HG02623 (cell line): ENCODE data around the gene C10orf90.

Experiments used
- ATAC-seq: cut with Tn5 transposase; IDR thresholded peaks from one replicate; pipeline ENCODE4 v1.9.1; 2021; ENCODE audit warnings: moderate library complexity; ENCODE audit not compliant: unreplicated experiment

Gene C10orf90

DNA sequence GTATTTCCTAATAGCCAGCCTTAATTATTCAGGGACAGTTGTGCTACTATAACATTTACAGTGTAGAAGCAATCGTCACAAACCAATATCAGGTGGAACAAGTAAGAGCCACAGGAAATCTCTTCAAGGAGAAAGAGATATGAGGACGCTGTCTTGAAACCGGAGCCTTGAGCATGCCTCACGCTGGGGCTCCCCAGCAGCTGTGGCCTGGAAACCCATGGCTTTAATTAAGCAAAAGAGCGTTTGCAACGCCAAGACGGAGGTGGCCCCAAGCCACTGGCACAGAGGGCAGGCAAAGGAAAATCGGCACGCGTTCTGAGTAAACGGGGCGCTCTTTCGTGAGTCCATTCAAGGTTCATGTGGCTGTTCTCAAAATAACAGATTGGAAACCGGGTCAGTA lies 84.4 kb downstream of the C10orf90 start:
- no peak for ATAC-seq

DNA sequence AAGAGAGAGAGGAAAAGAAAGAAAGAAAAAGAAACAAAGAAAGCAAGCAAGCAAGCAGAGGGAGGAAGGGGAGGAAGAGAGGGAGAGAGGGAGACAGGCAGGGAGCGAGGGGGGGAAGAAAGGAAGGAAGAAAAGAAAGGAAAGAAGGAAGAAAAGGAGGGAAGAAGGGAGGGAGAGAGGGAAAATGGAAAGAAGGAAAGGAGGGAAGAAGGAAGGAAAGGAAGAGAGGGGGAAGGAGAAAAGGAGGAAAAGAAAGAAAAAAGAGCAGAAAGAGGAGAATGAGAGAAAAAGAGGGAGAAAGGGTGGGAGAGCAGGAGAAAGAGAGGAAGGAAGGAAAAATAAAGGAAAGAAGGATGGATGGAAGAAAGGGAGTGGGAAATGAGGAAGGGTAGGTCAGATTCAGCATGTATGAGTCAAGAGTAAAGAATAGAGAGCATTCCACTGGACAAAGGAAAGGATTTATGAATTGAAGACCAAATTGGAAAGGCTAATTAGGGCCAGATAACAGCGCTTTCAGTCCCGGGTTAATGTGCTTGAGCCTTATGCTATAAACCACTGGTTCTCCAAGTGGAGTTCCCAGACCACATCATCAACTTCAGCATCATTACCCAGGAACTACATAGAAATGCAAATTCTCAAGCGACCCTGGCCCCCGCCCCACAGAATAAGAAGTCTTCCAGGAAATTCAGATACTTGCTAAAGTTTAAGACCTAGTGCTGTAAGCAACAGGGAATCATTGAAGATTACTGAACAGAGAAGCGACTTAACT lies 85.1 kb downstream of the C10orf90 start:
- no peak for ATAC-seq

DNA sequence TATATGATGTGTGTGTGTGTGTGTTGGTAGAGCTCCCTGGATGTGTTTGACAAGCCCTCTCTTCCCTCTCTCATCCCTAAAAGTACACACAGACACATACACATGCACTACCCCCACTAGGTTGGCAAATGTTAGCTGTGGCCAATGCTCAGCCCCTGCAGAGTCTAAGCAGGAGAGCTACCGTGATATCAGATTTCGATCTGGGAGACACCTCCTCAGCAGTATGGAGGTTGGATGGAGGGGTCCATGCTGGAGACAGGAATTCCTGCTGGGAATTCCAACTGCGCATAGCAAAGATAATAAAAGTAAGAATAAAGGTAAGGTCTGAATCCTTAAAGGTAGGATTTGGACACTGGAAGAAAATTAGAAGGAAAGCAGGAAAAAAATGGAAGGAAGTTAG lies 85.7 kb downstream of the C10orf90 start:
- no peak for ATAC-seq

DNA sequence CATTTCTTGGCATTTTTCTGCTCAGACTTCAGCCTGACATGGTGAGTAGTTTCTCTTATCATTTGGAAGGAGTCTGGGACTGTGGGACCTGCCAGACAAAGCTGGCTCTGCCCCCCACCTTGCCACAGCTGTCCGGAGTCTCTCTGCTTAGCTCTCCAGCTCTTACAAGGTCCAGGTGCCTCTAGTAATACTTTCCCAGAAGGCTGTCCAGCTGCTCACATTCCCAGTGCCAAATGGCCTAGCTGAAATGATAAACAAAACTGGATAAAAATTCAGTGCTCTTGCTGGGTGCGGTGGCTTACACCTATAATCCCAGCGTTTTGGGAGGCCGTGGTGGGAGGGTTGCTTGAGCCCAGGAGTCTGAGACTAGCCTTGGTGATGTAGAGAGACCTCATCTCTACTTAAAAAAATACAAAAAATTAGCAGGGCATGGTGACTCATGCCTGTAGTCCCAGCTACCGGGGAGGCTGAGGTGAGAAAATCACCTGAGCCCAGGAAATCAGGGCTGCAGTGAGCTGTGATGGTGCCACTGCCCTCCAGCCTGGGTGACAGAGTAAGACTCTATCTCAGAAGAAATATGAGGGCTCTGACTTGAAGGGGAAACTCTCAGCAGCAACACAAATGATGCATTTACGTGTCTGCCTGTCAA lies 86.8 kb downstream of the C10orf90 start:
- ATAC-seq, result no peak

DNA sequence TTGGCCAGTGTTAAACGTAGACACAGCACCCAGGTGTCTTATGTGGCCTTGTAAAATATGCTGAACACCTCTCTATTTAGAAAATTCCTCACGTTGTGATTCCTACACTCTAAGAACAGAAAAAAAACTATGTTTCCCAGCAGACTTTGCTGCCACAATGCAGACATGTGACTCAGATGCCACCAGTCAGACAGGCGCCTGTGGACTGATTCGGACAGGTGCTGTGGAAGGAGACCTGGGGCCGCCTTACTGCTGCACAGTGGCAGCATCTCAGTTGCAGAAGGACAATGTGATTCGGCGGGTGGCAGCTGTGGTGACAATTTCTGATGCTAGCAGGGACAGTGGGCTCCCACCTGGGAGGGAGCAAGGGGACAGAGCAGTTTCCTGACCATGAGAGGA lies 88.8 kb downstream of the C10orf90 start:
- ATAC-seq, result no peak

DNA sequence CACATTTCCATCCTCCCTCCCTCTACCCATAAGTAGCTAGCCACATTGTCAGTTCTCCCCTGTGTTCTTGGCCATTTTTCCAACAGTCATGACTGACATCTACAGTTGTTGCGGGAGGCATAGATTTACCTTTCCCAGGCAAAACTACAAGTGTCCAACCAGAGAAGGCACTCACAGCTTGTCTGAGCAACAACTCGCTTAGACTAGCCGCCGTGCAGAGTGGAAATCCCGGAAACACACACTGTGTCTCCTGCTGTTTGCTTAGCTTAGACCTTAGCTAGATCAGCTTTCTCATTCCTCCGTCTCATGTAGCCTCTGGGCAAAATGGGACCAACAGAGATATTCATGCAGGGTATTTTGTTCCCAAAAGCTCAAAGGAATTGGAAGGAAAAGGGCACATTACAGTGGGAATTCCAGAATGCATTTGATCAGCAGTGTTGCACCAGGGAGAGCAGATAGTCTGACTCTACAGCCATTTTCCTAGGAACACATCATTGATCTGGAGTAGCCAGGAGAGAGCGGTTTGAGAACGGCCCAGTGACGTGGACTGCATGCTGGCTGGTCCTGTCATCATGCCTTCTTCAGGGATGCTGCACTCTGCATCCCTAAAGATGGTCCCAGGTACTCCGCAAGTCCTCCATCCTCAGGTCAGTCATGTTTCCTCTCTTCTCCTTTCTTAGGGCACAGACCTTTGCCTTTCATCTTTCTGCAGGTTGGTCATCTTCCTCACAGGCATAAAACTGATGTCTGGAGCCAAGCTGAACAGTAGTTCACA lies 89.4 kb downstream of the C10orf90 start:
- no peak for ATAC-seq

DNA sequence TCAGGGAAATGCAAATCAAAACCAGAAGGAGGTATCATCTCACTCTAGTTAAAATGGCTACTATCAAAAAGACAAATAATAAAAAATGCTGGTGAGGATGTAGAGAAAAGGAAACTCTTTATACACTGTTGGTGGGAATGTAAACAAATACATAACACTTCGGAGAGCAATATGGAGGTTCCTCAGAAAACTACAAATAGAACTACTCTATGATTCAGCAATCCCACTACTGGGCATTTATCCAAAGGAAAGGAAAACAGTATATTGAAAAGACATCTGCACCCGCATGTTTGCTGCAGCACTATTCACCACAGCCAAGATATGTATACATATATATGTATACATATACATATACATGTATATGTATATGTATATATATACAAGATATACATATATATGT lies 94.2 kb downstream of the C10orf90 start:
- ATAC-seq, result no peak

DNA sequence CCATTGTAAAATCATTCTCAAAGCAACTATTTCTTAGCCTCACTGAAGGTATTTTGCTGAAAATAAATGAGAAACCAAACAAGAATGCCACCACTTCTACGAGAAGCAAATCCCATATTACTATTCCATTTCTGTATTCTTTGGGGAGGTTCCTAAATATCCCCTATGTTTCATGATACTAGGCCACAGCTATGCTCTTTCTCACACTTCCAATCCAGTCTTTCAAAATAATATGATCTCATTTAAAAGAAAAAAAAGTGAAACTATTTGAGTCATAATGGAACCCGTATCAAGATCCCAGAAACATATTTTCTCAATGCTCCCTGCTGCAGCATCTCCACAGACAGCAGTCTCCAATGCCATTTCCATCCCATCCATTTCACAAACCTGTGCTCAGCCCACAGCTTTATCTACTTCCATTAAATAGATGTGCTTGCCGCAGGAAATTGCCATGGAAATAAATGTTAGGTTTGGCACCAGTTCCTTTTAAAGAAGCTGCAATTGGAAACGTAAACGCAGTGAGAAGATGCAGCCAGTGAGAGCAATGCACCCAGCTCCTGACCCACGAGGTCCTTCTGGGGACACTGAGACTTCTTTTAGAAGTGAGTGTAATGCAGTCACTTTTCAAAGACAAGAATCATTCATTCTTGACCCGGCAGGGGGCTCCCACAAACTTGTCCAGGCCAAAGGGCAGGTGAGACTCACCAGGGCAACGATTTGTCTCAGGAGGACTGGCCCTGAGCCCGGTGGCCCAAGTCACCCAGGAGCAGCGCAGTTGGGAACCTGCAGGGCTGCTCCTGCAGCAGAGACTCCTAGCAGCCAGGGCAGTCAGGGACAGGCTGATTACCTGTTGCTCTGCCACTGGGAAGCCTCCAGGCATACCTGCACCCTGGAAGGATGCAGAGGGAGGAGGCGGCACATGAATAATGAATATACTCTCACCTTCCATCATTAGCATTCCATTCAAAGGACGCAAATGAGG lies 99.6 kb downstream of the C10orf90 start:
- no peak for ATAC-seq

DNA sequence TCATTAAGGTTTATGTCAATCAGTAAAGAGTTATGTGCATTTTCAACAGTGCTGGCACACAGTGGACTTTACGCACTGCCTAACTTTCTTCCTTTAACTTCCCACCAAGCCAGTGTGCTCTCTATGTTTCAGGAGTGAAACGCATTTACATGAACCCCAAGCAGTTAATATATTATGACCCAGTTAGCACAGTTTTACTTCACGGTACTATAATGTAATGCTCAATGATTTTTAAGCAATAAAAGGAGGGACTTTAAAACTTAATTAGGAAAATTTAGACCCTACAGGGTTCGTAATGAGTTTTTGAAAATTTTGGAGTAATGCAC lies 100.3 kb downstream of the C10orf90 start:
- ATAC-seq, result no peak

DNA sequence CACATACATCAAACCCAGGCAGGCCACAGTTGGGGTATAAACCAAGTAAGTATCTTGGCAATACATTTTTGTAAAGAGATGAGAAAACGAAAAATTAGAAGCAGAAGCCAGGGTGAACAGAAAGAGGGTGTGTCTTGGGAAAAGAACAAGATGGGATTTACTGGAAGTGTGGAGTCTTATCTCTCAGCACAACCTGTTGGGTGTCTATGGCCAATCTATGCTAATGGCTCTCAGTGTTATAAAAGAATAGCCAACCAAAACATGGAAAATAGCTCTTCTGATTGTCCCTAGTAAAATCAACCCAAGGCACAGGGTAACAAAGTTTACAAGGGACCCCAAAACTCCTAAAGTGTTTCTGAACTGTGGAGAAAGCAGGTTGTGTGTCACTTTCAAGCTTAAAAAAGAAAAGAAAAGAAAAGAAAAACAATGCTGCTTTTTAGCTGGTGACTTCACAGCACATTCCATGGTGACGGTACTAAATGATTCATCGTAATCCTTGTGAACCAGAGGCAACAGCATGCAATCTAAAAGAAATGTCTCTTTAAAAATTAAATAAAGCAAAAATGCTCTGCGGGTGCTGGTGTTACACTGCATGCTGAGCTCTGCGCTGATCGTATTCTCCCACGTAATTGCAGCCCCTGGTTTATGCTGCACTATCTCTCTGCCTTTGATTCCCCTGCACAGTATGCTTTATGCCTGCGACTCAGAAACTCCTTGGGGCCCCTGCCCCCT lies 100.8 kb downstream of the C10orf90 start:
- no peak for ATAC-seq

DNA sequence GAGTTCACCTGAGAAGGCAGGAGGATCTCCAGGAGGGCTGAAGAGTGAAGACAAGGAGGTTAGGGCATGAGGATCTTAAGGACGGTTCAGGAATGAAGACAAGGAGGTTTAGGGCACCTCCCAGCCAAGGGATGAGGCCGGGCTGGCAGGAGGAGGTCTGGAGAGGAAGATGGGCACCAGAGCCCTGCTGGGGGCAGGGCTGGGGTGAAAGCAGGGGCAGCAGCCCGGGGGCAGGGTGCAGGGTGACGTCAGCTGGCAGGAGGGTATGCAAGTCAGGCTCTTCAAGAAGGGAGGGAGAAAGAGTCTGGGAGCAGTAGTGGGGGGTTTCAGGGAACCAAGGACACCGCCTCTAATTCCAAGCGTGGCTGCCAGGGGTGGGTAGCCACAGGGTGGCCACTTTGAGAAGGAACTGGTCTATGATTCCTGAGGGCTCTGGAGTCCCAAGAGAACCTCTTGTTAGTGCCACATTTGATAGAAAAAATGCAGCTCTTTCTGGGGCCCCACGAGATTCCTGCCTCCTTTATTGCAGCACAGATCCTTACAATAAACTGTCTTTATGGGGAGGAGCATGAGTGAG lies 101.6 kb downstream of the C10orf90 start:
- ATAC-seq, result no peak

DNA sequence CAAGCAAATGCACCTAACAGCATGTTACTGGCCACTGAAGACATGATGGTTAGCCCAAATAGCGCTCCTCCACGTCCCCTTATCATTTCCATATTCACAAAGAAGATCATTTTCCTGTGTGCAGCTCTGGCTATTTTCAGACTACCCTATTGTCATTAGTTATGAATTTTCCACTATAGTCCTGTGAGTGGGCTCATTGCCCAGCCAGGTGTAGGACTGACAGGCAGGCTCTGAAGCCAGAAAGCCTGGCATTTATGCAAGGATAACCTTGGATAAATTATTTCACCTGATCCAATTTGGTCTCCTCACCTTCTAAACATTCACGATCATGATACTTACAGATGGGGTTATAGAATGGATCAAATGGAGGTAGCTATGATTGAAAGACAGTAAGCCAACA lies 104.6 kb downstream of the C10orf90 start:
- no peak for ATAC-seq

DNA sequence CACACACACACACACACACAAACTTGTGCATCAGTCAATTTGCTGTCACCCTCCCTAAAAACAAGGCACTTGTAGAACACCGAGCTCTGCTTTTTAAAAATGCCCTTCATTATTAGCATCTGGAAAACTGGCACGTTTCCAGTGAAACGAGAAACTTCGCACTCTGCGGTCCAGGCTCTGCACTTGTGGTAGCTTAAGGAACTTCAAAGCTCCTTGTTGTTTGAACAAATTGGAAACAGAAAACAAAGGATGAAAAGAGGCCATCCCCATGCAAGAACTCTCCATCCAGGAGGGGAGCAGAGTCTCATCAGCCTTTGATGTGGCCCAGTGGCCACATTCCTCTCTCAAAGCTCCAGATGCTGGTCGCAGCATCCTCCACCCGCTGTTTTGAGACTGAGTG lies 105.1 kb downstream of the C10orf90 start:
- no peak for ATAC-seq

DNA sequence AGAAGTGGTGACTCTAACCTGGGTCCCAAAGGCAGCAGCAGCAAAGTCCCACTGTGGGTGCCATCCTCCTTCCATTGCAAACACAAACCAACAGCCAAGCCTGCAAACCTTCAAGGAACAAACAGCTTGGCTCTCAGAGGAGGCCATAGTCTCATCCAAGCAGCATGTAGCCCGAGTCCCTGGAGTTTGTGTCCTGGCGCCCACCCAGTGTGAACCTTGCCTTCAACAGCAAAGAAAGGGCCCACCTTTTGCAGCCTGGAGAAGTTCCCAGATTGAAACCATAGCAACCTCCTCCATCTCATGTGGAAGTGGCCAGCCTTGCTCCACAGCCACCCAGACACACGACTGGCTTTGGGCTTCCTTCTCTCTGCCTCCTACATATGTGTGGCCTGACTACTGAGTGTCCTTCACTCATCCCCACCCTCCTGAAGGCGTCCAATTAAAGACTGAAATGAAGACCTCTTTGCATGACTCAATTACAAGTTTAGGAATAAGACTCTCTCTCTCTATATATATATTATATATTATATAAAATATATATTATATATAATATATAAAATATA lies 106.1 kb downstream of the C10orf90 start:
- ATAC-seq, result no peak

DNA sequence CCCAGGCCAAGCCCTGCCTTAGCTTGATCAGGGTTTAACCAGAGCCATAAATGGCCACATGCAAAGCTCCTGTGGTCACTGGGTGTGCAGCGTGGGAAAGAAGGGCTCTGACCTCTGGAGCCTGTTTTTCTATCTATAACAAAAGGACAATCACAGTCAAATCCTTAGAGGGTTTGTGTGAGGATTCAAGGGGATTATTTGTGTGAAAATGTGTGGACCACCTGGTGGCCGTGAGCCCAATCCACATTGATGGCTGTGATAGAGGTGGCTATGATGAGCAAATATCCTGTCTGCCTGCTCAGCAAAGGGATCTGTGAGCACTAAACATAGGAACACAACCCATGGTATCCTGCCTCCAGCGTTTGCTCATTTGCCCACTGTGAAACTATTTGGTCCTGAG lies 107.1 kb downstream of the C10orf90 start:
- ATAC-seq, result no peak

DNA sequence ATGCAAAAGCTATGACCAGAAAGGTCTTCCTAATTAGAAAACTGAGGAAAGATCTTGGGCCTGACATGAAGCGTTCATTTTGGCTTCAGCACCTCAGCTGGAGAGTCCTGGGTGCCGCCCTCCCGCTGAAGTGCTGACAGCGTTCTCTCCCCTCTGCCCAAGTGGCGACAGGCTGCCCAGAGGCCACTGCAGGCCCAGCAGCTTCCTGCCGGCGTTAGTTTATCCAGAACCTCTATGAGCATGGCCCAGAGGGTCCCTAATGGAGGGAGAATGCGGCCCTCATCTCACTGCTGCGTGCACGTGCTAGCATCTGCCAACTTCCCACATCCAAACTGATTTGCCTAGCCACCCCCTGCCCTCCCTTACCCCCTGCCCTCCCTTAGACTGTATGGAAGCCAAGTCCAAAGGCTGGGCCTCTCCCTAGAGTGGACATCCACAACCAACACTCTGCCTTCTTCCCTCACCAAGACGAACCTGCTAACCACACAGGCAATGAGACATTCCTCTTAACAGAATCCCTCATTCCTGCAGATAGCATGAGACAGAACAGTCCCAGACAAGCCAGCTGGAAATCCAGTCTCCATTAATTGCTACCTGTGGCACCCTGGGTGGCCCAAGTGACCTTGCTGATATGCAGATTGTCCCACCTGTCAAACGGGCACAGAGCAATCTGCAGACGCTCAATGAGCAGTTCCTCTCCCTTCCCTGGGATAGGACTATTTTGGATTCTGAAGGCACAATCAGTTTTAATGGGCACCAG lies 108.4 kb downstream of the C10orf90 start:
- ATAC-seq, result no peak

DNA sequence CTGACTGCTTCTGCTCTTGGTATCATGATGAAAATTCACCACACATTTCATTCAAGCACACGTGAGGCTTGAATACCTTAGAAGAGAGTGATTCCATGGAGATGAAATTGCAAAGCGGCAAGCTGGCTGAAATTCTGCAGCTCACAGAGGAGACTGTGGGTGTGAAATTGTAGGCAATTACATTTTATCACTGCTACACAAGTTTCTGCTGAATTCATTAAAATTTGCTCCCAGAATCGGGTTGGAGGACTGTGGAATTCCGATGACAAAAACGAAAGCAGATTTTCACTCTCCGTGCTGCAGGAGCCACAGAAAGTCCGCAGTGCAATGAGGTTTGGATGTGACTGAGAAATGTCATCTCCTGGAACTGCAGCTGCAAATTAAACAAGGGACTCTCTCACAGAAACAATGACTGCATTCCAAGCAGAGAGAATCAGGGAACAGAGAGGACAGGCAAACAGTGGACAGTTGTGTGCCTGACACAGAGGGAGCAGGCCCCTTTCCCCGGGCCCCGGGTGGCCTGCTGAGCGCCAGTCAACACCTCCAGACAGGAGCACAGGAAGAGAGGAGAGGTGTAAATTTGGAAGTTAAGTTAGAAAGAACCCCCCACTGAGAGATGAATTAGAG lies 109.1 kb downstream of the C10orf90 start:
- ATAC-seq, result no peak

DNA sequence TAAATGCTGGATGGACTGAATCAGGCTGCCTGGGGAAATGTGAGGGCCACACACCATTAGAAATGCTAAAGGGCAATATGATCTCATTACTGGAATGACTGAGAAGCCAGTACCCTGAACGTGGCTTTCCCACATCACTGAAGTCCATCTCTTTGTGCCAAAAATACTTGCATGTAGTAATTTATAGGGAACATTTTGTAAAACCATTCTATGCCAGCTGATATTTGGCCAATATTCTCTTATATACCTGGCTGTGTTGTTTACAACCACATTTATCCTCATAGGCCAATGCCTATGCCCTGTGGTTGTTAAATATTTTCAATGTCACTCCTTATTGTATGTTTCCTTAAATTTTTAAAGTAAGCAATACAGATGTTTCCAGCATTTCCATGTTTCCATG lies 111.6 kb downstream of the C10orf90 start:
- ATAC-seq, result no peak
